ENCODE results near the gene MAGEA2B.

DNA sequence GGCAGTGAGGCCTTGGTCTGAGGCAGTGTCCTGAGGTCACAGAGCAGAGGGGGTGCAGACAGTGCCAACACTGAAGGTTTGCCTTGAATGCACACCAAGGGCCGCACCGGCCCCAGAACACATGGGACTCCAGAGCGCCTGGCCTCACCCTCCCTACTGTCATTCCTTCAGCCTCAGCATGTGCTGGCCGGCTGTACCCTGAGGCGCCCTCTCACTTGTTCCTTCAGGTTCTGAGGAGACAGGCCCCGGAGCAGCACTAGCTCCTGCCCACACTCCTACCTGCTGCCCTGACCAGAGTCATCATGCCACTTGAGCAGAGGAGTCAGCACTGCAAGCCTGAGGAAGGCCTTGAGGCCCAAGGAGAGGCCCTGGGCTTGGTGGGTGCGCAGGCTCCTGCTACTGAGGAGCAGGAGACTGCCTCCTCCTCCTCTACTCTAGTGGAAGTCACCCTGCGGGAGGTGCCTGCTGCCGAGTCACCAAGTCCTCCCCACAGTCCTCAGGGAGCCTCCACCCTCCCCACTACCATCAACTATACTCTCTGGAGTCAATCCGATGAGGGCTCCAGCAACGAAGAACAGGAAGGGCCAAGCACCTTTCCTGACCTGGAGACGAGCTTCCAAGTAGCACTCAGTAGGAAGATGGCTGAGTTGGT, 21.6 kb downstream of the MAGEA2B start:
- TF ChIP-seq, protein P1, sequence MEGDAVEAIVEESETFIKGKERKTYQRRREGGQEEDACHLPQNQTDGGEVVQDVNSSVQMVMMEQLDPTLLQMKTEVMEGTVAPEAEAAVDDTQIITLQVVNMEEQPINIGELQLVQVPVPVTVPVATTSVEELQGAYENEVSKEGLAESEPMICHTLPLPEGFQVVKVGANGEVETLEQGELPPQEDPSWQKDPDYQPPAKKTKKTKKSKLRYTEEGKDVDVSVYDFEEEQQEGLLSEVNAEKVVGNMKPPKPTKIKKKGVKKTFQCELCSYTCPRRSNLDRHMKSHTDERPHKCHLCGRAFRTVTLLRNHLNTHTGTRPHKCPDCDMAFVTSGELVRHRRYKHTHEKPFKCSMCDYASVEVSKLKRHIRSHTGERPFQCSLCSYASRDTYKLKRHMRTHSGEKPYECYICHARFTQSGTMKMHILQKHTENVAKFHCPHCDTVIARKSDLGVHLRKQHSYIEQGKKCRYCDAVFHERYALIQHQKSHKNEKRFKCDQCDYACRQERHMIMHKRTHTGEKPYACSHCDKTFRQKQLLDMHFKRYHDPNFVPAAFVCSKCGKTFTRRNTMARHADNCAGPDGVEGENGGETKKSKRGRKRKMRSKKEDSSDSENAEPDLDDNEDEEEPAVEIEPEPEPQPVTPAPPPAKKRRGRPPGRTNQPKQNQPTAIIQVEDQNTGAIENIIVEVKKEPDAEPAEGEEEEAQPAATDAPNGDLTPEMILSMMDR (IDR thresholded peaks at IDR 0.05; ENCODE audit: low read depth, low read length, missing input control) = no peak
- TF ChIP-seq, protein P2, sequence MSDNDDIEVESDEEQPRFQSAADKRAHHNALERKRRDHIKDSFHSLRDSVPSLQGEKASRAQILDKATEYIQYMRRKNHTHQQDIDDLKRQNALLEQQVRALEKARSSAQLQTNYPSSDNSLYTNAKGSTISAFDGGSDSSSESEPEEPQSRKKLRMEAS (IDR thresholded peaks at IDR 0.05) = no peak
- TF ChIP-seq TAF1 (conservative IDR thresholded peaks at IDR 0.05) = no peak
- no peak for TF ChIP-seq RAD21 (IDR thresholded peaks at IDR 0.05)
- TF ChIP-seq HNF4G (IDR thresholded peaks at IDR 0.05) = no peak
- no peak for TF ChIP-seq GABPA (IDR thresholded peaks at IDR 0.05 in 1 of 2, conservative IDR thresholded peaks at IDR 0.05 in 1 of 2)
- no peak for TF ChIP-seq YY1 (IDR thresholded peaks at IDR 0.05)
- no peak for TF ChIP-seq SP1 (IDR thresholded peaks at IDR 0.05)
- TF ChIP-seq, protein P3, sequence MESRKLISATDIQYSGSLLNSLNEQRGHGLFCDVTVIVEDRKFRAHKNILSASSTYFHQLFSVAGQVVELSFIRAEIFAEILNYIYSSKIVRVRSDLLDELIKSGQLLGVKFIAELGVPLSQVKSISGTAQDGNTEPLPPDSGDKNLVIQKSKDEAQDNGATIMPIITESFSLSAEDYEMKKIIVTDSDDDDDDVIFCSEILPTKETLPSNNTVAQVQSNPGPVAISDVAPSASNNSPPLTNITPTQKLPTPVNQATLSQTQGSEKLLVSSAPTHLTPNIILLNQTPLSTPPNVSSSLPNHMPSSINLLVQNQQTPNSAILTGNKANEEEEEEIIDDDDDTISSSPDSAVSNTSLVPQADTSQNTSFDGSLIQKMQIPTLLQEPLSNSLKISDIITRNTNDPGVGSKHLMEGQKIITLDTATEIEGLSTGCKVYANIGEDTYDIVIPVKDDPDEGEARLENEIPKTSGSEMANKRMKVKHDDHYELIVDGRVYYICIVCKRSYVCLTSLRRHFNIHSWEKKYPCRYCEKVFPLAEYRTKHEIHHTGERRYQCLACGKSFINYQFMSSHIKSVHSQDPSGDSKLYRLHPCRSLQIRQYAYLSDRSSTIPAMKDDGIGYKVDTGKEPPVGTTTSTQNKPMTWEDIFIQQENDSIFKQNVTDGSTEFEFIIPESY (IDR thresholded peaks at IDR 0.05) = no peak
- TF ChIP-seq REST (IDR thresholded peaks at IDR 0.05) = no peak
- no peak for TF ChIP-seq NR2F2 (IDR thresholded peaks at IDR 0.05)
- TF ChIP-seq FOXA1 (IDR thresholded peaks at IDR 0.05) = no peak
- TF ChIP-seq ATF3 (IDR thresholded peaks at IDR 0.05) = no peak

Data from liver (tissue), 3 donors.